GM03348 (cell line): Measurements from ENCODE around the gene CITED2.
"Not testable (repeated sequence)": the region's sequence is repeated elsewhere in the genome, so short reads cannot be mapped to it uniquely, and the experiment has no call there.

ENCODE experiments used
- DNase-seq: peaks from one replicate; pipeline ENCODE4 v3.0.0; 2012; ENCODE audit warnings: low spot score

CITED2 gene

DNA sequence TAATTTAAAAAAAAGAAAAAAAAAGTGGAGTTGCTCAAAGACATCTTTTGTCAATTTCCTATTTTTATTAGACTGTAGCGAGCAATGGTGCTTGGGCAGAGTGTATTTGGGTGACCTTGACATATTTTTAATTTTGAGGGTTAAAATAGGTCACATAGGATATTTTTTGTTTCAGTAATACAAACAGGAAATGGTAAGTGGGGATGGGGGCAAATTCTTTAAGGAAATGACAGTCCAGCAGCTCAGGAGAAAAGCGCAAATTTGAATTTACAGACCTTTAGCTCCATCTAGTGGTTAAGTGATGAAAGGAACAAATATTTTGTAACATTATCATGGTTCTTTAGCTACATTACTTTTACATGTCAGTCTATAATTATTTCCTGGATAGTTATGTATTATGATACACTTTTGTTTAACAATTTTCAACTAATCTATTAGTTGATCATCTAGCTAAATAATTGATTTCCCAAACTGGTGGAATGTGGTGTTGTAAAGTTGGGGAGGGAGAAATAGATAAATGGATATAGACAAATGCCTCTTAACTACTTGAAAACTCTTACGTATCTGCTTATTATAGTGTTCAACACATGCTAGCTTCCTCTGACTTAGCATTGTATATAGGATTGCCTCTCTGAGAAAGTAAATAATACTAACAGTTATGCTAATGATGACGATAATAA lies 10.0 kb downstream of the CITED2 start:
- DNase-seq: peak; percentile 68

DNA sequence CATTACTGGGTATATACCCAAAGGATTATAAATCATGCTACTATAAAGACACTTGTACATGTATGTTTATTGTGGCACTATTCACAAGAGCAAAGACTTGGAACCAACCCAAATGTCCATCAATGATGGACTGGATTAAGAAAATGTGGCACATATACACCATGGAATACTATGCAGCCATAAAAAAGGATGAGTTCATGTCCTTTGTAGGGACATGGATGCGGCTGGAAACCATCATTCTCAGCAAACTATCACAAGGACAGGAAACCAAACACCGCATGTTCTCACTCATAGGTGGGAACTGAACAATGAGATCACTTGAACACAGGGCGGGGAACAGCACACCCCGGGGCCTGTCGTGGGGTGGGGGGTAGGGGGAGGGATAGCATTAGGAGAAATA lies 10.7 kb downstream of the CITED2 start:
- DNase-seq: not testable (repeated sequence)

- DNase-seq: not testable (repeated sequence)
These were observed 11.3 kb downstream of the CITED2 start for GRCh38 chr6:139363123-139363522.

GRCh38 chr6:139361211-139361610 lies 13.2 kb downstream of the CITED2 start:
- DNase-seq: no peak

- DNase-seq: no peak
These were observed 17.5 kb downstream of the CITED2 start for GRCh38 chr6:139356924-139357323.

DNA sequence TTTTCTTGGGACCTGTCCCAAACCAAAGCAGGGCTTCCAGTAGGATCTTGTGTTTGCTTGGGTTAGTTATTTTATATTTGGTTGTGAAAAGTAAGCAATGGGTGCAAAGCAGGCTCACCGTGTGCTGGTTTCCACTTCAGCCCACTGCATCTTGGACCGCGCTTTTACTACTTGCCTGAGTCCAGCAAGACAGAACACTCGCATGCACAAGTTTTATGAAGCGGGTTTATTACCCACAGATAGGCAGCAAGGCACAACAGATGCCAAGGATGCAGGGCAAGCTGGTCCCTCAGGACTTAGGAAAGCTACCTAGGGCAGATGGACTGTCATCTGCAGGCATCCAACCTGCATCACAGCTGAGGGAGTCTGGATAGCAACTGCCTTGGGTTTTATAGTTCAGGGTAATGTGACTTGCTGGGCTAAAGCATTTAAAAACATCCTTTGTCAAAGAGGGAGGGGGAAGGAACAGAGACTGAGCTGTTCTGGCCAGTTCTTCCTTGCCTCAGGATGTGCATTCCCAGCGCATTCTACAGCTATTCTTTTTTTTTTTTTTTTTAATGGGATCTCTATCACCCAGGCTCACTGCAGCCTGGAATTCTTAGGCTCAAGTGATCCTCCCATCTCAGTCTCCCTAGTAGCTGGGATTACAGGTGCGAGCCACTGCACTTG lies 18.5 kb downstream of the CITED2 start:
- no peak for DNase-seq

DNA sequence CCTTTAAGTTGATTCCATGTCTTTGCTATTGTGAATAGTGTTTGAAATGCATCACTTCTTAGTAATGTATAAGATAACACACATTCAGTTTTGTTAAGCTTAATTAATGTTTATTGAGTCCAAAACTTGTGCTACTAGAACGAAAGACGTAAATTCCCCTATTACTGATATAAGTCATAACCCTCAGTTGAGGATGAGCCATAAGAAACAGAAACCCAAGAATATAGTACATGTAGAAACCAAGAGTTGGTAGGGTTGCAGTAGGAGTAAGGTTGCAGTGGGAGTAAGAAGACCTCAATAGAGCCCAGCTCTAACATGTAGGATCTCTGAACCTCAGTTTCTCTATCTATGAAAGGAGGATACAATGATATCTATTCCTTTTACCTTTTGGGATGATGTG lies 19.3 kb downstream of the CITED2 start:
- no peak for DNase-seq

GRCh38 chr6:139354189-139354588 lies 20.3 kb downstream of the CITED2 start:
- no peak for DNase-seq

- no peak for DNase-seq
These were observed 24.9 kb downstream of the CITED2 start for GRCh38 chr6:139349464-139350020.

DNA sequence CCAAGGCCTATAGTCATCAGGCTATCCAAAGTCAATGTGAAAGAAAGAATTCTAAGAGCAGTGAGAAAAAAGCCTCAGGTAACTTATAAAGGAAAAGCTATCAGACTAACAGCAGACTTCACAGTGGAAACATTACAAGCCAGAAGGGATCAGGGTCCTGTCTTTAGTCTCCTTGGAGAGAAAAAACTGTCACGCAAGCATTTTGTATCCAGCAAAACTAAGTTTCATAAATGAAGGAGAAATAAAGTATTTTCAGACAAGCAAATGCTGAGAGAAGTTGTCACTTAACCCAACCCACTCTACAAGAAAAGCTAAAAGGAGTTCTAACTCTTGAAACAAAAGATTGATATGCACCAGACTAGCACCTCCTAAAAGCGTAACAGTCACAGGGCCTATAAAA lies 28.1 kb downstream of the CITED2 start:
- DNase-seq: no peak

- DNase-seq: no peak
These were observed 30.1 kb downstream of the CITED2 start for GRCh38 chr6:139344186-139344963.

- no peak for DNase-seq
These were observed 31.2 kb downstream of the CITED2 start for GRCh38 chr6:139343052-139343750.

DNA sequence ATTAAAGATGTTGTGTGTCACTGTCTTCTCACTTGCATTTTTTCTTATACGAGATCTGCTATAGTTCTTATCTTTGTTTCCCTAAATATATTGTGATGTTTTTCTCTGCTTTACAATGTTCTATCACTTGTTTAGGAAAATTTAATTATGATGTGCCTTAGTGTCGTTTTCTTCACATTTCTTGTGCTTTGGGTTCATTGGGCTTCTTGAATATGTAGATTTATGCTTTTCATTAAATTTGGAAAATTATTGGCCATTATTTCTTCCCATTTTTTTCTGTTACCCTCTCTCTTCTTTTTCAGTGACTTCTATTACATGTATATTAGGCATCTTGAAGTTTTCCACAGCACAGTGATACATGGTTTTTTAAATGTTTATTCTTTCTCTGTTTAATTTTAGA lies 33.4 kb downstream of the CITED2 start:
- DNase-seq: no peak

GRCh38 chr6:139338795-139339194 lies 35.7 kb downstream of the CITED2 start:
- peak; percentile 48 for DNase-seq

DNA sequence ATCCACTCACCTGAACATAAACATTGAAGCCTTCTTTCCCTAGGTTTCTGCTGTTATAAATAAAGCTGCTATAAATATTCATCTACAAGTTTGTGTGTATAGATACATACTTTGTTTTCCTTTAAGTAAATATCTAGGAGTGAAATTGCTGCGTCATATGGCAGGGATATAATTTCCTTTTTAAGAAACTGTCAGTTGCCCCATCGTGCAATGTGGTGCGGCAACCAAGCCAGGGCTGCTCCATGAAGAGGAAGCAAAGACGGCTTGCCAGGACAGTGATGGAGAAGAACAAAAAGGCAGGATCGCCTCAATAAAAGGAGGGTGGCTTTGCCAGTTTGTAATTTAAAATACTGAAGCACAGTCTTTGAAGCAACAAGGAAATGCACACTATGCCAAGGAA lies 36.6 kb downstream of the CITED2 start:
- no peak for DNase-seq

GRCh38 chr6:139337001-139337400 lies 37.4 kb downstream of the CITED2 start:
- DNase-seq: no peak

GRCh38 chr6:139336488-139336887 lies 38.0 kb downstream of the CITED2 start:
- DNase-seq: no peak

DNA sequence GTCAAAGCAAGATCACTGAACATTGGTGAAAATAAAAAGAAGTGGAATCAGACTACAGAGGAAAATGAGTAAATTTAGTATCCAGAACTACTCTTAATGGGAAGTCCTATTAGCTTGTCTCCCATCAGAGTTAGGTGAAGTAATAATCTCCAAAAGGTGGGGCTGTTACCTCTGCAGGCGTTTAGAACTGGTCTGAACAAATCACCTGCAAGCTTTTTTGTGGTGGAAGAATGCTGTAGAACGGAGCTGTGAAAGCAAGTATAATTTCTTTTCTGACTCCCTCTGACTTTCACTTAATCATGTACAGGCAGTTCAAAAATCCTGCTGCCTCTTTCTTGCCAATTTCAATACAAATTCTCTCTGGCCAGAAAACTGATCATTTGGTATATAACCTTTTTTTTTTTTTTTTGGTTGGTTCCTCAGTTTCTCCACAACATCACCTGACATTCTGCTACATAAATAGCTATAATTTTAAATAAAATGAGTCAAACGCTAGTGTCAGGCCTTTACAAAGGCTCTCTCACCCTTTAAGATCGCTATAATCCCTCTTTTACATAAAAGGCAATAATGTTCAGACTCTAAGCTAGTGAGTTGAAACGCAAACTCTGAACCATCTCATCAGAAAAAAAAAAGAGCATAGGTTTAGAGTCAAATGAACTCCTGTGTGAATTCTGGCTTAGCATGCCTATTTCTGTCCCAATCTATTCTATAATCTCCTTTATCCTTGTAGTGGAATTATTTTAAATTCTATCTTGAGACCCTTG lies 38.8 kb downstream of the CITED2 start:
- no peak for DNase-seq

GRCh38 chr6:139334806-139335446 lies 39.5 kb downstream of the CITED2 start:
- DNase-seq: peak; percentile 80

DNA sequence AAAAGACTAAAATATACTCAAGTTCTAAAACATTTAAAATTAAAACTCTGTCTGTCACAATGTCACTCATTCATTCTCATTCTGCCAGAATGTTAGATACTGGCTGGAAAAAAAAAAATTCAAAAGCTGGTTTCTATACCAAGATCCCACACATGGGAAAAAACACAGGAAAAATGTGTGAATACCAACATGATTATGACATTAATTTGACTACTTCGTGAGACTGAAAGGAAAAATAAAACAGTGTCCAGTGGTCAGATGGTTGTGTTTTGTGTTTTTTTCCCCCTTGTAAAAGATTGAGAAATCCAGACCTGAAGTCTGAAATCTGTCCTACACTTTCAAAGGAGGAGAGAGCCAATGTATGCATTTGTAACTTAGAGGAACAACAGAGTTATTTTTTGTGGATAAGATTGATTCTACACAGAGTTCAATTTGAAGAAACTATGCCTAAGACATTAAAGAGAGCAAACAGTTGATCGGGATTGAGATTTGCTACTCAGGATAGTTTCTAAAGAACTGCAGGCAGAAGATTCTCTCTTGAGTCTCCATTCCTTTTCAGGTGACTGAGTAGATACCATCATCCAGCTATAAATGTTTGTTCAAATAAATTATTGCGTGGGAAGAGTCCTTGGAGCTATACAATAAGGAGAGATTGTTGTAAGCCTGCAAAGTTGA lies 43.5 kb downstream of the CITED2 start:
- peak; percentile 27 for DNase-seq
